Upper lobe of left lung (tissue), 6 donors: ENCODE measurements around the gene APBB2. TPM values are rescaled to one million over a fixed set of nuclear protein-coding genes. Genes with fewer than 3 reads are reported as not detected.

Source experiments
- ATAC-seq, 2 donors: fragments of 200-7000 bp; cut with Tn5 transposase; one replicate each; pipeline ENCODE4 v1.9.1; 2022; ENCODE audit warnings: mild to moderate bottlenecking in 2 of 2, moderate library complexity in 2 of 2; ENCODE audit not compliant: low FRiP score in 2 of 2
- DNase-seq, 2 donors: peaks; one replicate each; pipeline ENCODE4 v3.0.0-alpha.2; 2019 to 2020
- H3K27ac ChIP-seq, 4 donors: fragments of 200-600 bp; sonication (generic); one replicate each; pipeline ENCODE4 v1.5.1; 2016 to 2019
- H3K27me3 ChIP-seq, 4 donors: fragments of 200-600 bp; sonication (generic); one replicate each; pipeline ENCODE4 v1.5.1; 2017 to 2019
- H3K36me3 ChIP-seq, 4 donors: fragments of 200-600 bp; sonication (generic); one replicate each; pipeline ENCODE4 v1.5.1; 2016 to 2019
- H3K4me1 ChIP-seq, 4 donors: fragments of 200-600 bp; sonication (generic); one replicate each; pipeline ENCODE4 v1.5.1; 2018 to 2019
- H3K4me3 ChIP-seq, 4 donors: fragments of 200-600 bp; sonication (generic); one replicate each; pipeline ENCODE4 v1.5.1; 2017 to 2019; ENCODE audit warnings: mild to moderate bottlenecking in 2 of 4, moderate library complexity in 1 of 4
- H3K9me3 ChIP-seq, 4 donors: fragments of 200-600 bp; sonication (generic); one replicate each; pipeline ENCODE4 v1.5.1; 2018 to 2019
- EP300 ChIP-seq, 4 donors: sonication (generic); formaldehyde crosslinking; IDR thresholded peaks; one replicate each; pipeline ENCODE4 v1.5.1; 2017; ENCODE audit warnings: antibody characterized with exemption in 4 of 4, control low read depth in 2 of 4
- POLR2A ChIP-seq, 4 donors: fragments of 450-650 bp; IDR thresholded peaks; one replicate each; pipeline ENCODE4 v1.5.1; 2016 to 2017; ENCODE audit warnings: antibody characterized with exemption in 4 of 4, mild to moderate bottlenecking in 2 of 4
- POLR2AphosphoS5 ChIP-seq, 2 donors: sonication (generic); formaldehyde crosslinking; IDR thresholded peaks; one replicate each; pipeline ENCODE4 v1.5.1; 2017; ENCODE audit warnings: antibody characterized with exemption in 2 of 2
- WGBS, 2 donors: methylation state at CpG; one replicate each; pipeline ENCODE4 v1.1.5; 2017 to 2018; 5-methylcytosine and 5-hydroxymethylcytosine counted together
- total RNA-seq, 6 donors: library from RNA; depleted of rRNA in 4 of 6; stranded (reverse); fragments of >200 nt in 4 of 6; gene quantifications; one replicate each; pipeline versions ENCODE4 v1.1.0 to v1.2.1, GENCODE V29; 2016 to 2021
- TF ChIP-seq, protein P1 (sequence below), 6 experiments: fragments of 450-650 bp in 4 of 6; fragments of 200-600 bp in 2 of 6; sonication (generic) in 2 of 6; IDR thresholded peaks; one replicate each; pipeline ENCODE4 v1.5.1; 2016 to 2019; ENCODE audit warnings: antibody characterized with exemption in 6 of 6
- donor health status: DM: no; HTN: no; CAD: no; lungs with moderate emphysema.
- donor health status: DM: no; HTN: yes; CAD: no; lungs with severe emphysema.

APBB2 gene
- 100 to 1,000 TPM in 4 of 6 donors, 10 to 100 TPM in 2; 69.5 to 168 (median 102) TPM for total RNA-seq

DNA sequence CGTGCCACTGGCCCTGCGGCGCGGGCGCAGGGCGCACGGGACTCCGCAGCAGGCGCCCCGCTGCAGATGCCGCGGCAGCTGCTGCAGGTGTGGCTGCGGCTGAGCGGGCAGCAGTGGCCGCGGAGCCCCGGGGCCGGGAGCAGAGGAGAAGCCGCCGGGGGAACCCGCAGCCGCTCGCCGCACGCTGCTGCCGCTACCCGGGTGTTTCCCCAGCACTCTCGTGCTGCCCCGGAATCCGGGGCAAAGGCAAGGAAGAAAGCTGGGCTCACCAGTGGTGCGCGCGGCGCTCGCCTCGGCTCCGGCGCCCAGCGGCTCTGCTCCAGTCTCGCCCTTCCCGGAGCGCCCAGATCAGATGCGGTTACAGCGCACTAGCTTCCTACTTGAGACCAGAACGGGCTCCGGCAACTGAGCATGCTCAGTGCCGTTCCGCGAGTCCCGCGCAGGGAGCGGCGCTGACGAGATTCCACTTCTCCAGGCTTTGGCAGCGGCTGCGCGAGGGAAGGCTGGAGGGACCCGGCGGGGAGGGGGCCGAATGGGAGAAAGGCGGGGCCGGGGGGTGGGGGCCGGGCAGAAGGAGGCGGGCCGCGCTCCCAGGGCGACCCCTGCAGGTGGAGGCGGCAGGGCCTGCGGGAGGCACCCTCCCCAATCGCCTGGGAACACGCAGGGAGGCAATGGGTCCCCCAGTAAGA, at the start of gene APBB2:
Gene APBB2 (minus strand): TSS at position 407 of the 689 bp plus-strand sequence. CDS start 181,288 bp downstream, outside the sequence.
- Histone ChIP-seq H3K36me3 (no peaks in the 10 kb centered on the region), H3K27ac (peak within 1 kb of the TSS; percentile 78 to 91 (median 86)), H3K27me3 (peaks cover 0 to 4% (median 0%) of the 10 kb centered on the region in 4 donors), H3K9me3 (no peaks in the 10 kb centered on the region), H3K4me3 (peak within 1 kb of the TSS; percentile 66 to 91 (median 80)), H3K4me1 (peaks cover 8 to 45% (median 17%) of the 10 kb centered on the region in 4 donors)
- ATAC-seq, result peak; percentile 95
- 0% methylated on average over 3 to 15 of the region's 71 CpGs for WGBS, 2 donors
- peak; percentile 92 to 96 for DNase-seq
- TF ChIP-seq, protein P1, sequence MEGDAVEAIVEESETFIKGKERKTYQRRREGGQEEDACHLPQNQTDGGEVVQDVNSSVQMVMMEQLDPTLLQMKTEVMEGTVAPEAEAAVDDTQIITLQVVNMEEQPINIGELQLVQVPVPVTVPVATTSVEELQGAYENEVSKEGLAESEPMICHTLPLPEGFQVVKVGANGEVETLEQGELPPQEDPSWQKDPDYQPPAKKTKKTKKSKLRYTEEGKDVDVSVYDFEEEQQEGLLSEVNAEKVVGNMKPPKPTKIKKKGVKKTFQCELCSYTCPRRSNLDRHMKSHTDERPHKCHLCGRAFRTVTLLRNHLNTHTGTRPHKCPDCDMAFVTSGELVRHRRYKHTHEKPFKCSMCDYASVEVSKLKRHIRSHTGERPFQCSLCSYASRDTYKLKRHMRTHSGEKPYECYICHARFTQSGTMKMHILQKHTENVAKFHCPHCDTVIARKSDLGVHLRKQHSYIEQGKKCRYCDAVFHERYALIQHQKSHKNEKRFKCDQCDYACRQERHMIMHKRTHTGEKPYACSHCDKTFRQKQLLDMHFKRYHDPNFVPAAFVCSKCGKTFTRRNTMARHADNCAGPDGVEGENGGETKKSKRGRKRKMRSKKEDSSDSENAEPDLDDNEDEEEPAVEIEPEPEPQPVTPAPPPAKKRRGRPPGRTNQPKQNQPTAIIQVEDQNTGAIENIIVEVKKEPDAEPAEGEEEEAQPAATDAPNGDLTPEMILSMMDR (IDR thresholded peaks at IDR 0.05), result peak in 5 of 6 experiments; percentile 50 to 89 (median 70)
- TF ChIP-seq EP300 (IDR thresholded peaks at IDR 0.05), result no peak
- TF ChIP-seq POLR2AphosphoS5 (IDR thresholded peaks at IDR 0.05), result peak; percentile 26 to 88
- peak in 3 of 4 donors; percentile 44 to 81 (median 75) for TF ChIP-seq POLR2A (IDR thresholded peaks at IDR 0.05)

DNA sequence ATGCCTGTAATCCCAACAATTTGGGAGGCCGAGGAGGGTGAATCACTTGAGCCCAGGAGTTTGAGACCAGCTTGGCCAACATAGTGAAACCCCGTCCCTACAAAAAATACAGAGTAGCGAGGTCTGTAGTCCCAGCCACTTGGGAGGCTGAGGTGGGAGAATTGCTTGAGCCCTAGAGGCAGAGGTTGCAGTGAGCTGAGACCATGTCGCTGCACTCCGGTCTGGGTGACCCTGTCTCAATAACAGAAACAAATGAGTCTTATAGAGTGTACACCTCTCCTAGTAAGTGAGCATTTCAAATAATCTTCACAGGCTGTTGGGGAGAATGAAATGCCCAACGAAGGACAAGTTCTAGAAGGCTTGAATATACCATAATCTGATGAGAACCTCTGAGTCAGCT, 47.9 kb upstream of the APBB2 start:
- Histone ChIP-seq H3K36me3 (no peaks in the 10 kb centered on the region), H3K27ac (no peak overlapping the region), H3K9me3 (no peaks in the 10 kb centered on the region), H3K4me1 (peaks cover 8 to 10% (median 9%) of the 10 kb centered on the region in 4 donors), H3K27me3 (peaks cover 4 to 8% (median 6%) of the 10 kb centered on the region in 4 donors), H3K4me3 (no peak overlapping the region)
- TF ChIP-seq EP300 (IDR thresholded peaks at IDR 0.05), result no peak
- no peak for TF ChIP-seq POLR2AphosphoS5 (IDR thresholded peaks at IDR 0.05)
- no peak for TF ChIP-seq POLR2A (IDR thresholded peaks at IDR 0.05)
- TF ChIP-seq, protein P1 (IDR thresholded peaks at IDR 0.05), result no peak
- no peak for ATAC-seq
- DNase-seq, result no peak
- 93 to 94% methylated on average over 6 of the region's 6 CpGs for WGBS, 2 donors

DNA sequence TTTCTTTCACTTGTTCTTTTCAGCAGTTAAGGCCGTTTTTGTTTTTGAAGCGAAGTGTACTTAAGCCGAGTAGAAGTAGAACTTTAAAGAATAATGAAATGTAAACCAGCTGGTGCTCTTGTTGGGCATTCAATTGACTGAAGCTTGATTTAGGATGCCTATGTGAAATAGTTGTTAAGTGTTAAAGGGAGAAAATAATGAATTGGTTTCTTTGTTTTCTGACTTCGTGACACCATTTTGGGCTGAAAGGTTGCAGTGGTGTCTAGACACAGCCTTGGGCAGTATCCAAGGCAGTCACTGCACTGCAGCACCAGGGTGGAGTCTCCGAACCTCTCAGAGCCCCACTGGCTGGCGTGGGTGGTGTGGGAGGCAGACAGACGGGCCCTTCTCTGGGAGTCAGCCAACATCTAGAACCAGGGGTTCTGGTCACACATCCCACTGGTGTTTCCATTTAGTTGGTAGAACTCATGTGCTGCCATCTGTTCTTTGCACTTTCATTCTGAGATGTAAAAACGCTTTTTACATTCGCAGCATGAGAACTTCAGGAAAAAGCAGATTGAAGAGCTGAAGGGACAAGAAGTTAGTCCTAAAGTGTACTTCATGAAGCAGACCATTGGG, 45.9 kb upstream of the APBB2 start:
- TF ChIP-seq POLR2AphosphoS5 (IDR thresholded peaks at IDR 0.05) (no peak), POLR2A (IDR thresholded peaks at IDR 0.05) (no peak), EP300 (IDR thresholded peaks at IDR 0.05) (no peak)
- TF ChIP-seq, protein P1 (IDR thresholded peaks at IDR 0.05), result no peak
- H3K4me3 ChIP-seq, result no peak overlapping the region
- ATAC-seq, result no peak
- H3K27me3 ChIP-seq, result peaks cover 6 to 15% (median 13%) of the 10 kb centered on the region in 4 donors
- WGBS, 2 donors, result 83 to 90% methylated on average over 9 of the region's 9 CpGs
- H3K4me1 ChIP-seq, result peaks cover 16 to 19% (median 16%) of the 10 kb centered on the region in 4 donors
- no peak for DNase-seq
- no peaks in the 10 kb centered on the region for H3K9me3 ChIP-seq
- H3K36me3 ChIP-seq, result no peaks in the 10 kb centered on the region
- H3K27ac ChIP-seq, result no peak overlapping the region

DNA sequence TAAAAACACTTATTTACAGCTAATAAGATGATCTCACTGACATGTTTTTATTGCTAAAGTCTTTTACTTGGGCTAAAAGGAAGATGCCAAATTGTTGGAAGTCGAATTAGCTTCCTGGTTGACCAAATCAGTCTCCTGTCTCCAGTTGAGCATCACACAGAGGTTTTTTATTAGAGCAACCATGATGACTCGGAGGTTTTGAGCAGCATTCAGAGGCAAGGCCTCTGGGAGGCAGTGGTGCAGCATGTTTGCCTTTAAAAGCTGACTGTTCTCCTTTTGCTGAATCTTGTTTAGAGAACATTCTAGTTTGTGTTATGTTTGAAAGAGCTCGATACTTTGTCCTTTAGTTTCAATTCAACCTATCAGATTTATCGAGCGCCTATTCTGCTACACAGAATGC, 44.4 kb upstream of the APBB2 start:
- Histone ChIP-seq H3K27ac (no peak overlapping the region), H3K27me3 (peaks cover 6 to 15% (median 13%) of the 10 kb centered on the region in 4 donors), H3K4me1 (peaks cover 16 to 19% (median 16%) of the 10 kb centered on the region in 4 donors), H3K36me3 (no peaks in the 10 kb centered on the region), H3K9me3 (no peaks in the 10 kb centered on the region), H3K4me3 (no peak overlapping the region)
- DNase-seq (no peak), ATAC-seq (peak in 1 of 2 donors; percentile 46)
- TF ChIP-seq EP300 (IDR thresholded peaks at IDR 0.05), result no peak
- TF ChIP-seq, protein P1 (IDR thresholded peaks at IDR 0.05), result peak in 2 of 6 experiments; percentile 30 to 39
- 74% methylated on average over 5 of the region's 5 CpGs for WGBS, 2 donors
